ENCODE measurements around the gene PP2D1.
"Not testable (repeated sequence)": the region's sequence is repeated elsewhere in the genome, so short reads cannot be mapped to it uniquely, and the experiment has no call there.

Gene PP2D1

DNA sequence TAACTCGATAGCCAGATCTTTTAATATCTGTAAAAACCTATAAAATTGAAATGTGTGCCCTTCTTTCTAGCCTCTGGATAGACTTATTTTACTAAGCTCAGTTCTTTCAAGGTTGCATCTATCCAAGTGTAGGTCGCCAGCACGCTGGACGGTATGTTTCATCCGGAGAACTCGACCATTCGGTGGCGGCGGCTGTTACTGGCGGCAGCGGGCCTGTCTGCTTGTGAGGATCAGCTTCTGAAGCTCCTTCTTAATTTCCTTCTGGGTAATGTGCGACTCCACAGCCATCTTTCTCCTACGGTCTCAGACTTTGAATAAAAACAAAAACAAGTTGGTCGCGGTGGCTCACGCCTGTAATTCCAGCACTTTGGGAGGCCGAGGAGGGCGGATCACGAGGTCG lies 4.1 kb downstream of the PP2D1 start:
- H3K4me3 ChIP-seq (ENCODE audit: low read depth, low read length) = no peak overlapping the region

DNA sequence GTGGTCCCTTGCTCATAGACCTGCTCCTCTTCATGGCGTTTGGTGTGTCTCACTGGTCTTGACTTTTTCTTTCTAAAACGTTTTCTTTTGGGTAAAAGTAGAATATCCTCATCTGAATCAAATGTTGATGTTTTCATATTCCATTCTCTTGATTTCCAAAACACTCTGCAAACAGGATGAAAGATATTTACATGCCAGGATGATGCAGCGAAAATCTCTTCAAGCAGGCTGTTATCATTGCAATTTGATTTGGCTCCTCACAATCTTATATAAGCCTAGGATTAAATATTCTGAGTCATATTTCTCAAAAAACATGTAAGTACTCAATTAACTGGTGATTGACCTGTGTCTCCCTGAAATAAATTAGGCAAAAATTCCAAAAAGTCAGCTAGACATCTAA lies 10.1 kb downstream of the PP2D1 start:
- TF ChIP-seq, protein P1, sequence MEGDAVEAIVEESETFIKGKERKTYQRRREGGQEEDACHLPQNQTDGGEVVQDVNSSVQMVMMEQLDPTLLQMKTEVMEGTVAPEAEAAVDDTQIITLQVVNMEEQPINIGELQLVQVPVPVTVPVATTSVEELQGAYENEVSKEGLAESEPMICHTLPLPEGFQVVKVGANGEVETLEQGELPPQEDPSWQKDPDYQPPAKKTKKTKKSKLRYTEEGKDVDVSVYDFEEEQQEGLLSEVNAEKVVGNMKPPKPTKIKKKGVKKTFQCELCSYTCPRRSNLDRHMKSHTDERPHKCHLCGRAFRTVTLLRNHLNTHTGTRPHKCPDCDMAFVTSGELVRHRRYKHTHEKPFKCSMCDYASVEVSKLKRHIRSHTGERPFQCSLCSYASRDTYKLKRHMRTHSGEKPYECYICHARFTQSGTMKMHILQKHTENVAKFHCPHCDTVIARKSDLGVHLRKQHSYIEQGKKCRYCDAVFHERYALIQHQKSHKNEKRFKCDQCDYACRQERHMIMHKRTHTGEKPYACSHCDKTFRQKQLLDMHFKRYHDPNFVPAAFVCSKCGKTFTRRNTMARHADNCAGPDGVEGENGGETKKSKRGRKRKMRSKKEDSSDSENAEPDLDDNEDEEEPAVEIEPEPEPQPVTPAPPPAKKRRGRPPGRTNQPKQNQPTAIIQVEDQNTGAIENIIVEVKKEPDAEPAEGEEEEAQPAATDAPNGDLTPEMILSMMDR (IDR thresholded peaks at IDR 0.05; ENCODE audit: low read depth, low read length) = no peak
- no peak overlapping the region for H3K4me3 ChIP-seq (ENCODE audit: low read depth, low read length)

More for the DNA sequence above, 4.1 kb downstream of the PP2D1 start:
- TF ChIP-seq, protein P1 (IDR thresholded peaks at IDR 0.05; ENCODE audit: low read depth, low read length) = no peak

DNA sequence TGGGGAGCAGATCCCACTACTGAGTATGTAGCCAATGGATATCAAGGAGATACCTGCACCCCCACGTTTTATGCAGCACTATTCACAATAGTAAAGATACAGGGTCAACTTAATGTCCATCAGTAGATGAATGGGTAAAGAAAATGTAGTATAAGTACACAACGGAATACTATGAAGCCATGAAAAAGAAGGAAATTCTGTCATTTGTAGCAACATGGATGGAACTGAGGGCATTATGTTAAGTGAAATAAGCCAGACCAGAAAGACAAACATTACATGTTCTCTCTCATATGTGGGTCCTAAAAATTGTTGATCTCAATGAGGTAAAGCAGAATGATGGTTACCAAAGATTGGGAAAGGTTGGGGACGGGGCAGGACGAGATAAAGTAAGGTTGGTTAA lies 14.6 kb downstream of the PP2D1 start:
- TF ChIP-seq, protein P1 (IDR thresholded peaks at IDR 0.05; ENCODE audit: low read depth, low read length) = no peak
- no peak overlapping the region for H3K4me3 ChIP-seq (ENCODE audit: low read depth, low read length)

DNA sequence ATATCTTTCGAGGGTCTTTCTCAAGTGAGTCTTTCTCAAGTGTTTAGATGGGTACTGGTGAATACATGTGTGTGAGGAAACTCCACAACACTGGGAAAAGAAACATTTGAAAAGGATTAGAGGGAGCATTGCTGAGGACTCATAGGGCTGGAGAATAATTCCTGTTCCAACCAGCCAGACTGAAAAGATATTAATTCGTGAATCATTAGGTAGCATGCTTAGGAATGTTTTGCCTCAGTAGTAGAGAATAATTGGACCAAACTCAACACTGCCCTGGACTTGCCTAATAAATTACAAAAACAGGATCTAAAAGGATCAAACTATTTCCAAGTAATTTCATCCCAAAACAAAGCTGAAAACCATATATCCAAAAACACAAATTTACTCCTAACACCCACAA lies 17.3 kb downstream of the PP2D1 start:
- TF ChIP-seq, protein P1 (IDR thresholded peaks at IDR 0.05; ENCODE audit: low read depth, low read length) = no peak
- H3K4me3 ChIP-seq (ENCODE audit: low read depth, low read length) = no peak overlapping the region

DNA sequence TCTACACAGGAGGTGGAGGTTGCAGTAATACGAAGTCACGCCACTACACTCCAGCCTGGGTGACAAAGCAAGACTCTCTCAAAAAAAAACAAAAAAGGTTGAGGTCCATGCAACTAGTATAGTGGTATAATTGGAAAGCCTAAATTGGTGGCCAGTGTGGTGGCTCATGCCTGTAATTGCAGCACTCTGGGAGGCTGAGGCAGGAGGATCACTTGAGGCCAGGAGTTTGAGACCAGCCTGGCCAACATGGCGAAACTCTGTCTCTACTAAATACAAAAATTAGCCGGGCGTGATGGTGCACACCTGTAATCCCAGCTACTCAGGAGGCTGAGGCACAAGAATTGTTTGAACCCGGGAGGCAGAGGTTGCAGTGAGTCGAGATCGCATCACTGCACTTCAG lies 23.2 kb downstream of the PP2D1 start:
- not testable (repeated sequence) for H3K4me3 ChIP-seq (ENCODE audit: low read depth, low read length)

DNA sequence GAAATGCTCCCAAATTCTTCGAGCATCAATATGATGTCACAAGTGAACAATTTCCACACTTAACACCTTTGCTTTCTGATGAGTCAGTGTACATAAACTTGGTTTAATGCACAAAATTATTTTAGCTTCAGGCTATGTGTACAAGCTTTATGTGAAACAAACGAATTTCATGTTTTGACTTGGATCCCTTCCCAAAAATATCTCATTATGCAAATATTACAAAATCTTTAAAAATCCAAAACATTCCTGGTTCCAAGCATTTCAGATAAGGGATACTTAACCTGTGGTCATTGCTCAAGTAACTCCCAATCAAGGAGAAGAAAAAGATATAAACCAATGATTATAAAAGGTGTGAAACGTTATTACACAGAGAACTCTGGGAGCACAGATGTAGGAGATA lies 40.0 kb downstream of the PP2D1 start:
- TF ChIP-seq, protein P1 (IDR thresholded peaks at IDR 0.05; ENCODE audit: low read depth, low read length) = no peak

DNA sequence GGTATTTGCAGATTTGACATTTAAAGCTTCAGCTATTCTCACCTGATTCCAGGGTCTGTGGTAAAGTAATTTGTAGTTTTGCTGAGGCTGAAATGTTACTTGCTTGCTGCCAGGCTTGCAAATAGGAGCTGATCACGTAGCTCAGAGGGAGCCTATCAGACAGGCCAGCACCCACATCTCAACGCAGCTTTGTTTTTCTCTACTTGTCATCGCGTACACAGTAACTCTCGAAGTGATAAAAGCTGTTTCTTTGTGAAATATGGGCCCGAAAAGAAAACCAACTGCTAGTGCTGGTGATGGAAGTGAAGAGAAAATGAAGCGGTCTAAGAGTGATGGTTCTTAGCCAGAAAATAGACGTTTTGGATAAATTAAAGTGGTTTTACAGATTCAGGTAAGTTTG lies 41.7 kb downstream of the PP2D1 start:
- TF ChIP-seq, protein P1 (IDR thresholded peaks at IDR 0.05; ENCODE audit: low read depth, low read length) = no peak
- no peak overlapping the region for H3K4me3 ChIP-seq (ENCODE audit: low read depth, low read length)

More for the DNA sequence above, 40.0 kb downstream of the PP2D1 start:
- no peak overlapping the region for H3K4me3 ChIP-seq (ENCODE audit: low read depth, low read length)

DNA sequence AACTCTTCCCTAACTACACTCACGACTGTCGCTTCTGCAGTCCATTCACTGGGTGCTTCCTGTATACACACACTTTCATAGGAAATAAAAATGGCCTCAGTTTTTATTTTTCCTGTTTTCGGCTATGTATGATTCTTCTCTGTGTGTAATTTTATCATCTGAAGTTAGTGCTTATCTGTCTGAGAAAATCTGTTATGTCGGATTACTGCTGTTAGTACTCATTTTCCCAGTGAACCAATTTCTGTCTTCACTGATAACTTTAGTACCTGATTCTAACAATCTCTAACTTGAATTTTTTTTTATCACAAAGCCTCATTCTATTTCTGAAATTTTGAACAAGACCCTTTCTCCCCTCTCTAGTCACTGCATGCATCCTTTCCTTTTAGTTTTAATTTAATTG lies 44.3 kb downstream of the PP2D1 start:
- TF ChIP-seq, protein P1 (IDR thresholded peaks at IDR 0.05; ENCODE audit: low read depth, low read length) = no peak
- H3K4me3 ChIP-seq (ENCODE audit: low read depth, low read length) = no peak overlapping the region
